Caco-2 (cell line): ENCODE results near the gene LGALS14. TPM values are rescaled to one million over a fixed set of nuclear protein-coding genes. Genes with fewer than 3 reads are reported as not detected.

Source experiments
- BruUV-seq: library from RNA; stranded (reverse); fragments of 400-500 nt; replicated peaks from 2 replicates; lab custom pipeline; 2021; lab: Mats Ljungman, UMichigan
- CTCF ChIA-PET: fragments of 300-600 bp; sonication (Branson Sonifier 250); formaldehyde crosslinking; loops from one replicate; lab custom pipeline; 2022; ENCODE audit warnings: antibody characterized with exemption; lab: Charles Lee
- POLR2A ChIA-PET: fragments of 300-600 bp; sonication (Branson Sonifier 250); formaldehyde crosslinking; loops from one replicate; lab custom pipeline; 2022; ENCODE audit warnings: antibody characterized with exemption; lab: Charles Lee
- DNase-seq, 2 experiments: peaks; one replicate each; pipeline versions ENCODE4 v3.0.0 to v3.0.0-alpha.2; 2020 to 2022
- H3K27me3 ChIP-seq: replicated peaks from 2 replicates; pipeline ENCODE4 v1.6.0; 2011; ENCODE audit warnings: low read length; ENCODE audit not compliant: control insufficient read depth, insufficient read depth
- H3K36me3 ChIP-seq: 2 replicates; pipeline ENCODE4 v1.5.1; 2011; ENCODE audit warnings: low read length; ENCODE audit not compliant: control insufficient read depth, insufficient read depth
- H3K4me1 ChIP-seq: fragments of 250-450 bp; sonication (Bioruptor Pico); 2 replicates; pipeline ENCODE4 v1.5.1; 2020; ENCODE audit warnings: mild to moderate bottlenecking
- H3K4me3 ChIP-seq: 2 replicates; pipeline ENCODE4 v1.5.1; 2011; ENCODE audit warnings: low read depth, mild to moderate bottlenecking, control low read depth, low read length
- H3K9me3 ChIP-seq: fragments of 250-450 bp; sonication (Bioruptor Pico); 2 replicates; pipeline ENCODE4 v1.5.1; 2020; ENCODE audit warnings: mild to moderate bottlenecking, moderate library complexity
- H3K27ac Mint-ChIP-seq: one replicate; pipeline ENCODE4 v1.8.0; 2022; ENCODE audit warnings: mixed read lengths; ENCODE audit not compliant: unreplicated experiment
- H3K27me3 Mint-ChIP-seq: one replicate; pipeline ENCODE4 v1.8.0; 2022; ENCODE audit warnings: mixed read lengths; ENCODE audit not compliant: insufficient read depth, unreplicated experiment
- H3K36me3 Mint-ChIP-seq: one replicate; pipeline ENCODE4 v1.8.0; 2022; ENCODE audit warnings: mild to moderate bottlenecking, mixed read lengths; ENCODE audit not compliant: insufficient read depth, unreplicated experiment
- H3K4me1 Mint-ChIP-seq: one replicate; pipeline ENCODE4 v1.8.0; 2022; ENCODE audit warnings: low read depth, mixed read lengths; ENCODE audit not compliant: unreplicated experiment
- H3K4me3 Mint-ChIP-seq: one replicate; pipeline ENCODE4 v1.8.0; 2022; ENCODE audit warnings: mild to moderate bottlenecking, moderate library complexity, mixed read lengths; ENCODE audit not compliant: unreplicated experiment
- H3K9me3 Mint-ChIP-seq: one replicate; pipeline ENCODE4 v1.8.0; 2022; ENCODE audit warnings: mixed read lengths; ENCODE audit not compliant: unreplicated experiment
- intact Hi-C: fragments of 100-400 bp; cut with micrococcal nuclease; formaldehyde crosslinking; loops from one replicate; pipeline ENCODE4 v1.10.0; 2022; ENCODE audit not compliant: unreplicated experiment
- total RNA-seq: library from RNA; stranded (reverse); gene quantifications from 2 replicates; pipeline ENCODE4 v1.2.3, GENCODE V29; 2022
- TF ChIP-seq, protein P1 (sequence below), 2 experiments: fragments of 200-600 bp in 1 of 2; IDR thresholded peaks; 1 replicate in 1 of 2; 2 replicates in 1 of 2; pipeline versions ENCODE4 v1.5.1 to v1.8.0; 2011 to 2022; ENCODE audit warnings: antibody characterized with exemption in 1 of 2, control low read depth in 1 of 2, inconsistent platforms in 1 of 2, low read depth in 1 of 2, low read length in 1 of 2, mild to moderate bottlenecking in 1 of 2, moderate library complexity in 1 of 2; ENCODE audit not compliant: insufficient read depth in 1 of 2, severe bottlenecking in 1 of 2, unreplicated experiment in 1 of 2

Gene LGALS14
- total RNA-seq, 1 experiment from 2014 or later = 1.2 TPM

DNA sequence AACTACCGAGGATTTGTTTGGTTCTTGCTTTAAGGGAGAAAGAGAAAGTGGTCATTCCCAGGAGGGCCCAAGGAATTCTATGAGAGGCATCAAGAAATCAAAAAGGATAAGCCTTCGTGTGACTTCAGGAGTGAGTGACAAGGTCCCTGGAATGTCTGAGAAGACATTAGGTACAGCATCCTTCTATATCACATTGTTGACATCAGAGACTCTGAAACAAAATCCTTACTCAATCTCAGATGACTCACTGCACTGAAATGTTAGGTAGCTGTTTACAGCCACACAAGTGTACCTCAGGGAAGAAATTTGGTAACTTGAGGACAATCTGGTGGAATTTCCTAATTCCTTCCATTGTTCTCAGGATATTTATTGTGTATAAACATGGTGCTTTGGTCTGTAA lies 7.9 kb upstream of the LGALS14 start:
- Mint-ChIP-seq H3K27ac (no peak overlapping the region), H3K27me3 (peaks cover 3% of the 10 kb centered on the region), H3K4me3 (no peak overlapping the region), H3K9me3 (no peaks in the 10 kb centered on the region), H3K4me1 (peaks cover 11% of the 10 kb centered on the region), H3K36me3 (no peaks in the 10 kb centered on the region)
- POLR2A ChIA-PET = no interaction called here
- Histone ChIP-seq H3K27me3 (no peaks in the 10 kb centered on the region), H3K9me3 (no peaks in the 10 kb centered on the region), H3K4me3 (no peak overlapping the region), H3K4me1 (peaks cover 12% of the 10 kb centered on the region; the same call in 1 of the 2 replicates), H3K36me3 (no peaks in the 10 kb centered on the region)
- DNase-seq = peak in 1 of 2 experiments; percentile 41
- CTCF ChIA-PET = no interaction called here
- TF ChIP-seq, protein P1, sequence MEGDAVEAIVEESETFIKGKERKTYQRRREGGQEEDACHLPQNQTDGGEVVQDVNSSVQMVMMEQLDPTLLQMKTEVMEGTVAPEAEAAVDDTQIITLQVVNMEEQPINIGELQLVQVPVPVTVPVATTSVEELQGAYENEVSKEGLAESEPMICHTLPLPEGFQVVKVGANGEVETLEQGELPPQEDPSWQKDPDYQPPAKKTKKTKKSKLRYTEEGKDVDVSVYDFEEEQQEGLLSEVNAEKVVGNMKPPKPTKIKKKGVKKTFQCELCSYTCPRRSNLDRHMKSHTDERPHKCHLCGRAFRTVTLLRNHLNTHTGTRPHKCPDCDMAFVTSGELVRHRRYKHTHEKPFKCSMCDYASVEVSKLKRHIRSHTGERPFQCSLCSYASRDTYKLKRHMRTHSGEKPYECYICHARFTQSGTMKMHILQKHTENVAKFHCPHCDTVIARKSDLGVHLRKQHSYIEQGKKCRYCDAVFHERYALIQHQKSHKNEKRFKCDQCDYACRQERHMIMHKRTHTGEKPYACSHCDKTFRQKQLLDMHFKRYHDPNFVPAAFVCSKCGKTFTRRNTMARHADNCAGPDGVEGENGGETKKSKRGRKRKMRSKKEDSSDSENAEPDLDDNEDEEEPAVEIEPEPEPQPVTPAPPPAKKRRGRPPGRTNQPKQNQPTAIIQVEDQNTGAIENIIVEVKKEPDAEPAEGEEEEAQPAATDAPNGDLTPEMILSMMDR (IDR thresholded peaks at IDR 0.05; ENCODE audit: insufficient read depth in 1 of 2, low read depth in 1 of 2, low read length in 1 of 2, severe bottlenecking in 1 of 2, unreplicated experiment in 1 of 2) = no peak
- intact Hi-C loops = no loop called here
- no TSS peak for BruUV-seq

DNA sequence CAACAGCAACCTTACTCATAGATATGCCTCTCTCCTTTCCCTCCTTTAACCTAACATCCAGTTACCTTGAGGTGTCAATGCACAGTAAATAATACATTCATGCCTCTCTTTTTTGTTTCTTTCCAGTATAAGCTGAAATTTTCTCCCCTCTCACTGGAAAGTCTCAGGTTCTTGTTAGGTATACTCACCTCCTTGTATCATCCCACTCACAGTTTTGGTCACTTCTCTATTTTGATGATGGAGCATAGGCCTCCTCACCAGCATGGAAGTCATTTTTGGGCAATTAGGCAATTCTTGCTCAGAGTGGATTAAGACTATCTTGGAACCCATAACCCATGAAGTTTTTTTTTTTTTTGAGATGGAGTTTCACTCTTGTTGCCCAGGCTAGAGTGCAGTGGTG lies 5.7 kb upstream of the LGALS14 start:
- Mint-ChIP-seq H3K27ac (no peak overlapping the region), H3K27me3 (no peaks in the 10 kb centered on the region), H3K36me3 (no peaks in the 10 kb centered on the region), H3K4me3 (no peak overlapping the region), H3K4me1 (peaks cover 11% of the 10 kb centered on the region), H3K9me3 (no peaks in the 10 kb centered on the region)
- TF ChIP-seq, protein P1 (IDR thresholded peaks at IDR 0.05; ENCODE audit: insufficient read depth in 1 of 2, low read depth in 1 of 2, low read length in 1 of 2, severe bottlenecking in 1 of 2, unreplicated experiment in 1 of 2) = no peak
- Histone ChIP-seq H3K9me3 (no peaks in the 10 kb centered on the region; the same call in 1 of the 2 replicates), H3K4me3 (no peak overlapping the region), H3K4me1 (peaks cover 12% of the 10 kb centered on the region; the same call in 1 of the 2 replicates), H3K36me3 (no peaks in the 10 kb centered on the region), H3K27me3 (no peaks in the 10 kb centered on the region)
- POLR2A ChIA-PET = no interaction called here
- DNase-seq = no peak
- no TSS peak for BruUV-seq
- CTCF ChIA-PET = no interaction called here
- intact Hi-C loops = no loop called here

DNA sequence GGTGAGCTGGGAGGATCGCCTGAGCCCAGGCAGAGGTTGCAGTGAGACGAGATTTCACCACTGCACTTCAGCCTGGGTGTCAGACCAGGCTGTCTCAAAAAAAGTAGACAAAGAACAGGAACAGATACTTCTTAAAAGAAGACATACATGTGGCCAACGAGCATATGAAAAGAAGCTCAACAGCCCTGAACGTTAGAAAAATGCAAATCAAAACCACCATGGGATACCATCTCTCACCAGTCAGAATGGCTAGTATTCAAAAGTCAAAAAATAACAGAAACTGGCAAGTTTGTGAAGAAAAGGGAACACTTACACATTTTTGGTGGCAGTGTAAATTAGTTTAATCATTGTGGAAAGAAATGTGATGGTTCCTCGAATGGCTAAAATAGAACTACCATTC lies 3.0 kb upstream of the LGALS14 start:
- H3K4me3 Mint-ChIP-seq = no peak overlapping the region
- no peaks in the 10 kb centered on the region for H3K27me3 Mint-ChIP-seq
- ChIA-PET POLR2A (no interaction called here), CTCF (no interaction called here)
- Histone ChIP-seq H3K9me3 (no peaks in the 10 kb centered on the region; the same call in 1 of the 2 replicates), H3K27me3 (no peaks in the 10 kb centered on the region), H3K36me3 (no peaks in the 10 kb centered on the region), H3K4me1 (peaks cover 9% of the 10 kb centered on the region; the same call in 1 of the 2 replicates), H3K4me3 (no peak overlapping the region)
- peaks cover 10% of the 10 kb centered on the region for H3K4me1 Mint-ChIP-seq
- no peaks in the 10 kb centered on the region for H3K36me3 Mint-ChIP-seq
- no peak overlapping the region for H3K27ac Mint-ChIP-seq
- no TSS peak for BruUV-seq
- TF ChIP-seq, protein P1 (IDR thresholded peaks at IDR 0.05; ENCODE audit: insufficient read depth in 1 of 2, low read depth in 1 of 2, low read length in 1 of 2, severe bottlenecking in 1 of 2, unreplicated experiment in 1 of 2) = no peak
- intact Hi-C loops = no loop called here
- H3K9me3 Mint-ChIP-seq = no peaks in the 10 kb centered on the region
- no peak for DNase-seq
